HepG2 (cell line): ENCODE results near the gene ZNF276. TPM values are rescaled to one million over a fixed set of nuclear protein-coding genes. Genes with fewer than 3 reads are reported as not detected.
A peak's percentile ranks its signal among the peaks of the same experiment; 100 is the strongest.

Experiments
- ATAC-seq: fragments of 200-7000 bp; cut with Tn5 transposase; 3 replicates; pipeline ENCODE4 v1.9.1; 2020; ENCODE audit warnings: mild to moderate bottlenecking, moderate library complexity
- BruUV-seq: library from RNA; stranded (reverse); fragments of 400-500 nt; replicated peaks from 2 replicates; lab custom pipeline; 2021; lab: Mats Ljungman, UMichigan
- CTCF ChIA-PET: fragments of 300-600 bp; formaldehyde crosslinking; extraction: SDS; loops from one replicate; lab custom pipeline; 2021; ENCODE audit warnings: low total read pairs, inconsistent platforms, low intra/inter-chr PET ratio; lab: Yijun Ruan, JAX
- POLR2A ChIA-PET: fragments of 350-600 bp; sonication (Branson Sonifier 250); formaldehyde crosslinking; loops from one replicate; lab custom pipeline; 2020; ENCODE audit warnings: antibody characterized with exemption, inconsistent platforms; lab: Yijun Ruan, JAX
- DNase-seq: peaks from one replicate; pipeline ENCODE4 v3.0.0-alpha.2; 2015; ENCODE audit warnings: low spot score
- FAIRE-seq: peaks from 3 replicates; lab custom pipeline; 2011; peaks lifted over from hg19 to GRCh38; lab: Jason Lieb, UNC
- H2AFZ ChIP-seq: one replicate; pipeline ENCODE4 v1.6.1; 2011; ENCODE audit warnings: low read length, inconsistent platforms
- H3K27ac ChIP-seq: fragments of 300-600 bp; 3 replicates; pipeline ENCODE4 v1.8.0; 2011; ENCODE audit warnings: mixed run types, mild to moderate bottlenecking, mixed read lengths, low read length, inconsistent platforms; ENCODE audit not compliant: insufficient read depth; ENCODE audit errors: extremely low read length
- H3K27me3 ChIP-seq, 2 experiments: fragments of 200-600 bp in 1 of 2; 2 replicates in 1 of 2; 3 replicates in 1 of 2; pipeline versions ENCODE4 v1.6.0 to v1.8.0; 2011; ENCODE audit warnings: low read length in 2 of 2, mild to moderate bottlenecking in 2 of 2, moderate library complexity in 2 of 2, inconsistent platforms in 1 of 2; ENCODE audit not compliant: insufficient read depth in 2 of 2, control insufficient read depth in 1 of 2
- H3K36me3 ChIP-seq, 2 experiments: fragments of 200-600 bp in 1 of 2; replicated peaks in 1 of 2; 2 replicates in 1 of 2; 3 replicates in 1 of 2; pipeline versions ENCODE4 v1.5.1 to v1.8.0; 2011; ENCODE audit warnings: low read length in 2 of 2, inconsistent platforms in 1 of 2; ENCODE audit not compliant: insufficient read depth in 2 of 2, control insufficient read depth in 1 of 2
- H3K4me1 ChIP-seq: 2 replicates; pipeline ENCODE4 v1.5.1; 2012; ENCODE audit warnings: low read length, inconsistent platforms; ENCODE audit not compliant: insufficient read depth
- H3K4me2 ChIP-seq: 2 replicates; pipeline ENCODE4 v1.6.0; 2011; ENCODE audit warnings: low read depth, low read length, inconsistent platforms
- H3K4me3 ChIP-seq, 3 experiments: fragments of 200-600 bp in 1 of 3; sonication (generic), shearing (Covaris generic) in 1 of 3; replicated peaks in 1 of 3; 2 replicates each; pipeline ENCODE4 v1.5.1; 2011 to 2016; ENCODE audit warnings: low read length in 3 of 3, inconsistent platforms in 2 of 3, low read depth in 2 of 3, mild to moderate bottlenecking in 2 of 3, control low read depth in 1 of 3, mixed read lengths in 1 of 3; ENCODE audit not compliant: insufficient read depth in 1 of 3
- H3K79me2 ChIP-seq: one replicate; pipeline ENCODE4 v1.6.1; 2011; ENCODE audit warnings: low read length, inconsistent platforms; ENCODE audit not compliant: insufficient read depth
- H3K9ac ChIP-seq: 2 replicates; pipeline ENCODE4 v1.6.0; 2011; ENCODE audit warnings: mild to moderate bottlenecking, low read depth, low read length, inconsistent platforms; ENCODE audit not compliant: insufficient read depth
- H3K9me3 ChIP-seq: 2 replicates; pipeline ENCODE4 v1.5.1; 2012; ENCODE audit warnings: mild to moderate bottlenecking, low read length
- H4K20me1 ChIP-seq: 2 replicates; pipeline ENCODE4 v1.6.0; 2011; ENCODE audit warnings: inconsistent platforms, mild to moderate bottlenecking, low read length, moderate library complexity; ENCODE audit not compliant: insufficient read depth
- AGO2 ChIP-seq: fragments of 200-400 bp; formaldehyde crosslinking; optimal IDR thresholded peaks from 2 replicates; pipeline ENCODE3; 2017; ENCODE audit warnings: mild to moderate bottlenecking, low read depth, low read length, moderate library complexity
- ARHGAP35 ChIP-seq: sonication (generic); formaldehyde crosslinking; IDR thresholded peaks from 2 replicates; pipeline ENCODE4 v1.9.0; 2022; ENCODE audit warnings: mild to moderate bottlenecking, inconsistent platforms, moderate library complexity, missing genetic modification reagents, borderline replicate concordance
- EED ChIP-seq: sonication (generic); formaldehyde crosslinking; IDR thresholded peaks from 2 replicates; pipeline ENCODE4 v1.5.0; 2020; ENCODE audit warnings: mild to moderate bottlenecking, missing genetic modification reagents
- GABPB1 ChIP-seq: IDR thresholded peaks from 2 replicates; pipeline ENCODE4 v1.6.1; 2016; ENCODE audit warnings: mild to moderate bottlenecking, missing genetic modification reagents, moderate library complexity, missing compliant biosample characterization
- HOXA3 ChIP-seq: sonication (generic); formaldehyde crosslinking; IDR thresholded peaks from 2 replicates; pipeline ENCODE4 v1.5.0; 2020; ENCODE audit warnings: missing genetic modification reagents
- HOXD1 ChIP-seq: sonication (generic); formaldehyde crosslinking; IDR thresholded peaks from 2 replicates; pipeline ENCODE4 v1.5.0; 2020; ENCODE audit warnings: missing genetic modification reagents
- RBM39 ChIP-seq: fragments of 200-400 bp; formaldehyde crosslinking; IDR thresholded peaks from one replicate; pipeline ENCODE4 v1.6.1; 2018; ENCODE audit warnings: antibody characterized with exemption, mild to moderate bottlenecking, low read depth, low read length; ENCODE audit not compliant: poor library complexity, severe bottlenecking
- REL ChIP-seq: sonication (generic); formaldehyde crosslinking; conservative IDR thresholded peaks from 2 replicates; pipeline ENCODE4 v1.8.0; 2022; ENCODE audit warnings: mild to moderate bottlenecking, missing genetic modification reagents, moderate library complexity
- ZEB1 ChIP-seq: IDR thresholded peaks from 2 replicates; pipeline ENCODE4 v1.6.1; 2012; ENCODE audit warnings: mild to moderate bottlenecking, low read depth, inconsistent platforms; ENCODE audit not compliant: insufficient replicate concordance
- ZNF235 ChIP-seq: sonication (generic); formaldehyde crosslinking; IDR thresholded peaks from 2 replicates; pipeline ENCODE4 v1.8.1; 2023; ENCODE audit warnings: mild to moderate bottlenecking, missing genetic modification reagents, borderline replicate concordance
- ZNF841 ChIP-seq: sonication (generic); formaldehyde crosslinking; IDR thresholded peaks from 2 replicates; pipeline ENCODE4 v1.8.1; 2023; ENCODE audit warnings: missing genetic modification reagents, borderline replicate concordance
- WGBS: methylation state at CpG from one replicate; pipeline ENCODE4 v1.1.6; 2017; ENCODE audit warnings: low lambda C conversion rate; 5-methylcytosine and 5-hydroxymethylcytosine counted together
- in situ Hi-C: cut with HindIII; loops from 2 replicates; pipeline ENCODE4 v1.10.0; 2017; ENCODE audit warnings: low pct_unique_long_range_greater_than_20kb; ENCODE audit not compliant: extremely low pct_ligation_motif_present
- intact Hi-C: fragments of 100-400 bp; cut with micrococcal nuclease; formaldehyde crosslinking; loops from one replicate; pipeline ENCODE4 v1.10.0; 2022; ENCODE audit not compliant: unreplicated experiment
- polyA plus RNA-seq, 8 experiments: library from polyadenylated mRNA; depleted of rRNA in 3 of 8; stranded (reverse) in 7 of 8; unstranded in 1 of 8; fragments of >200 nt; fragmentation: Illumina TruSeq in 4 of 8; extraction: Trizol in 4 of 8; gene quantifications; 2 replicates each; pipeline versions ENCODE4 v1.2.1 to v1.2.3, GENCODE V29; 2011 to 2016; ENCODE audit warnings: low read depth in 4 of 8, missing spikeins in 1 of 8, mixed read lengths in 1 of 8; ENCODE audit not compliant: insufficient read depth in 1 of 8
- total RNA-seq, 5 experiments: library from RNA; depleted of rRNA; stranded (reverse); fragments of >200 nt; fragmentation: Illumina TruSeq; extraction: Trizol; gene quantifications; 2 replicates each; pipeline ENCODE4 v1.2.3, GENCODE V29; 2016; ENCODE audit warnings: low read depth in 1 of 5
- TF ChIP-seq, protein P1 (sequence below): sonication (generic); formaldehyde crosslinking; IDR thresholded peaks from 2 replicates; pipeline ENCODE4 v1.5.1; 2020; ENCODE audit warnings: mild to moderate bottlenecking, missing genetic modification reagents, moderate library complexity
- TF ChIP-seq, protein P2 (sequence below): IDR thresholded peaks from 2 replicates; pipeline ENCODE4 v1.6.1; 2016
- TF ChIP-seq, protein P3 (sequence below): sonication (generic); formaldehyde crosslinking; IDR thresholded peaks from 2 replicates; pipeline ENCODE4 v1.4.0; 2020; ENCODE audit warnings: missing genetic modification reagents

Gene ZNF276
- total and polyA plus RNA-seq, 2 of the 13 experiments (the other 11 are each of a cell fraction or from before 2014, with no cell fraction given): 17.7 to 18.0 TPM

DNA sequence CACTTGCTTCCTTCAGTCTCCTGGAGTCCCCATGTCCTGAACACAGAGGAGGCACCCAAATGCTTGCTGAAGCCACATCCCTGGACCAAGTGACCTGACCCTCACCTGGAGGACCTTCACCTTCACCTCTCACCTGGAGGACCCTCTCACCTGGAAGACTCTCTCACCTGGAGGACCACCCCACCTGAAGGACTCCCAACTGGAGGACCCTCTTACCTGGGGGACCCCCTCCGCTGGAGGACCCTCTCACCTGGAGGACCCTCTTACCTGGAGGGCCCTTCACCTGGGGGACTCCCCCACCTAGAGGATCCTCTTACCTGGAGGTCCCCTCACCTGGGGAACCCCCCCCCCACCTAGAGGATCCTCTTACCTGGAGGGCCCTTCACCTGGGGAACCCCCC, 35.4 kb upstream of the ZNF276 start (continued):
- TF ChIP-seq, protein P1, sequence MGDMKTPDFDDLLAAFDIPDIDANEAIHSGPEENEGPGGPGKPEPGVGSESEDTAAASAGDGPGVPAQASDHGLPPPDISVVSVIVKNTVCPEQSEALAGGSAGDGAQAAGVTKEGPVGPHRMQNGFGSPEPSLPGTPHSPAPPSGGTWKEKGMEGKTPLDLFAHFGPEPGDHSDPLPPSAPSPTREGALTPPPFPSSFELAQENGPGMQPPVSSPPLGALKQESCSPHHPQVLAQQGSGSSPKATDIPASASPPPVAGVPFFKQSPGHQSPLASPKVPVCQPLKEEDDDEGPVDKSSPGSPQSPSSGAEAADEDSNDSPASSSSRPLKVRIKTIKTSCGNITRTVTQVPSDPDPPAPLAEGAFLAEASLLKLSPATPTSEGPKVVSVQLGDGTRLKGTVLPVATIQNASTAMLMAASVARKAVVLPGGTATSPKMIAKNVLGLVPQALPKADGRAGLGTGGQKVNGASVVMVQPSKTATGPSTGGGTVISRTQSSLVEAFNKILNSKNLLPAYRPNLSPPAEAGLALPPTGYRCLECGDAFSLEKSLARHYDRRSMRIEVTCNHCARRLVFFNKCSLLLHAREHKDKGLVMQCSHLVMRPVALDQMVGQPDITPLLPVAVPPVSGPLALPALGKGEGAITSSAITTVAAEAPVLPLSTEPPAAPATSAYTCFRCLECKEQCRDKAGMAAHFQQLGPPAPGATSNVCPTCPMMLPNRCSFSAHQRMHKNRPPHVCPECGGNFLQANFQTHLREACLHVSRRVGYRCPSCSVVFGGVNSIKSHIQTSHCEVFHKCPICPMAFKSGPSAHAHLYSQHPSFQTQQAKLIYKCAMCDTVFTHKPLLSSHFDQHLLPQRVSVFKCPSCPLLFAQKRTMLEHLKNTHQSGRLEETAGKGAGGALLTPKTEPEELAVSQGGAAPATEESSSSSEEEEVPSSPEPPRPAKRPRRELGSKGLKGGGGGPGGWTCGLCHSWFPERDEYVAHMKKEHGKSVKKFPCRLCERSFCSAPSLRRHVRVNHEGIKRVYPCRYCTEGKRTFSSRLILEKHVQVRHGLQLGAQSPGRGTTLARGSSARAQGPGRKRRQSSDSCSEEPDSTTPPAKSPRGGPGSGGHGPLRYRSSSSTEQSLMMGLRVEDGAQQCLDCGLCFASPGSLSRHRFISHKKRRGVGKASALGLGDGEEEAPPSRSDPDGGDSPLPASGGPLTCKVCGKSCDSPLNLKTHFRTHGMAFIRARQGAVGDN: no peak
- peak; percentile 52 for TF ChIP-seq ZEB1
- TF ChIP-seq, protein P2, sequence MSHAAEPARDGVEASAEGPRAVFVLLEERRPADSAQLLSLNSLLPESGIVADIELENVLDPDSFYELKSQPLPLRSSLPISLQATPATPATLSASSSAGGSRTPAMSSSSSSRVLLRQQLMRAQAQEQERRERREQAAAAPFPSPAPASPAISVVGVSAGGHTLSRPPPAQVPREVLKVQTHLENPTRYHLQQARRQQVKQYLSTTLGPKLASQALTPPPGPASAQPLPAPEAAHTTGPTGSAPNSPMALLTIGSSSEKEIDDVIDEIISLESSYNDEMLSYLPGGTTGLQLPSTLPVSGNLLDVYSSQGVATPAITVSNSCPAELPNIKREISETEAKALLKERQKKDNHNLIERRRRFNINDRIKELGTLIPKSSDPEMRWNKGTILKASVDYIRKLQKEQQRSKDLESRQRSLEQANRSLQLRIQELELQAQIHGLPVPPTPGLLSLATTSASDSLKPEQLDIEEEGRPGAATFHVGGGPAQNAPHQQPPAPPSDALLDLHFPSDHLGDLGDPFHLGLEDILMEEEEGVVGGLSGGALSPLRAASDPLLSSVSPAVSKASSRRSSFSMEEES: no peak

DNA sequence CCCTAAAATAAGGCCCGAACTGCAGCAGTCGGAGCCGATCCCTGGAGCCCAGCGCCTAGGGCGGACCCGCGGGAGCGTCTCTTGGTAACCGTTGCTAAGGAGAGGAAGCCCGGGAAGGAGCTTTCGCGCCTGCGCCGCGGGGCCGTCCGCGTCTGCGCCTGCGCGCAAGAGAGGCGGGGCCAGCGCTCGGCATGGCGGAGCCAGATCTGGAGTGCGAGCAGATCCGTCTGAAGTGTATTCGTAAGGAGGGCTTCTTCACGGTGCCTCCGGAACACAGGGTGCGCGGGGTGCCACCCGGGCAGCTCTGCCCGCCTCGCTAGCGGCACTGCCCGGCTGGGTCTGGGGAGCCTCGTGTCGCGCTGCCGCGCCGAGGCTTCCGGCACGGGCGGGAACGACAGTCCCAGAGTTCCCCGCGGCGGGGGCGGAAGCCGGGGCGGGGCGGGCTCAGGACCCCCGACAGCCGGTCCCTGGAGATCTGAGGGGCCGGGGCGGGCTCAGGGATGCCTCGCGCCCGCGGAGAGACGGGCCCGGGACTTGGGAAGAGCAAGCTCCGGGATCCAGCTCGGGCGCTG, 34.7 kb upstream of the ZNF276 start, which contains the start of gene CDK10:
Gene CDK10, plus strand, starts transcription at position 170 of the 572 bp plus-strand sequence. Its CDS starts 22 bp downstream, at position 192.
- peak within 1 kb of the TSS; percentile 83 for H3K4me2 ChIP-seq
- no peaks in the 10 kb centered on the region for H3K27me3 ChIP-seq
- intact Hi-C loops: loop anchor here (2.0 kb wide), 2 partner anchors 14 to 16 kb away; partner anchors contain the start of gene SPATA2L
- no peak within 1 kb of the TSS for H2AFZ ChIP-seq
- 98% methylated on average over 40 of the region's 67 CpGs for WGBS
- peaks cover 15% of the 10 kb centered on the region for H3K9me3 ChIP-seq
- no peaks in the 10 kb centered on the region for H3K79me2 ChIP-seq
- FAIRE-seq: no peak
- POLR2A ChIA-PET: interaction anchor here (0.7 to 2.7 kb wide), 7 partner anchors 9 to 137 kb away, joined by 3 to 32 read pairs (median 4); partner anchors contain the start of genes CHMP1A and SPATA33
- TF ChIP-seq GABPB1 (CRISPR knock-in tag) (no peak), HOXD1 (0 out of 2 replicates have a peak, but pooled peaks have one; percentile 34), ZNF841 (CRISPR knock-in tag) (0 out of 2 replicates have a peak, but pooled peaks have one; percentile 6), ZNF235 (0 out of 2 replicates have a peak, but pooled peaks have one; percentile 38), AGO2 (peak; percentile 65), RBM39 (peak; percentile 40), ARHGAP35 (CRISPR knock-in tag) (0 out of 2 replicates have a peak, but pooled peaks have one; percentile 36), EED (no peak), HOXA3 (CRISPR knock-in tag) (peak; percentile 45; the same call in 1 of the 2 replicates), REL (0 out of 2 replicates have a peak, but pooled peaks have one; percentile 1)
- TF ChIP-seq, protein P3, sequence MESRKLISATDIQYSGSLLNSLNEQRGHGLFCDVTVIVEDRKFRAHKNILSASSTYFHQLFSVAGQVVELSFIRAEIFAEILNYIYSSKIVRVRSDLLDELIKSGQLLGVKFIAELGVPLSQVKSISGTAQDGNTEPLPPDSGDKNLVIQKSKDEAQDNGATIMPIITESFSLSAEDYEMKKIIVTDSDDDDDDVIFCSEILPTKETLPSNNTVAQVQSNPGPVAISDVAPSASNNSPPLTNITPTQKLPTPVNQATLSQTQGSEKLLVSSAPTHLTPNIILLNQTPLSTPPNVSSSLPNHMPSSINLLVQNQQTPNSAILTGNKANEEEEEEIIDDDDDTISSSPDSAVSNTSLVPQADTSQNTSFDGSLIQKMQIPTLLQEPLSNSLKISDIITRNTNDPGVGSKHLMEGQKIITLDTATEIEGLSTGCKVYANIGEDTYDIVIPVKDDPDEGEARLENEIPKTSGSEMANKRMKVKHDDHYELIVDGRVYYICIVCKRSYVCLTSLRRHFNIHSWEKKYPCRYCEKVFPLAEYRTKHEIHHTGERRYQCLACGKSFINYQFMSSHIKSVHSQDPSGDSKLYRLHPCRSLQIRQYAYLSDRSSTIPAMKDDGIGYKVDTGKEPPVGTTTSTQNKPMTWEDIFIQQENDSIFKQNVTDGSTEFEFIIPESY (CRISPR knock-in tag): peak; percentile 72
- TF ChIP-seq, all 625 proteins: peak for 9
- CTCF ChIA-PET: interaction anchor here (1.3 kb wide), 1 partner anchor 14 kb away, joined by 3 read pairs; no protein-coding TSS in a partner anchor
- in situ Hi-C loops: no loop called here
- peak within 1 kb of the TSS; percentile 71 for H3K9ac ChIP-seq
- peak within 1 kb of the TSS; percentile 22 to 50 (median 35); a peak in 5 of 6 replicates for H3K4me3 ChIP-seq
- DNase-seq: no peak
- H4K20me1 ChIP-seq: no peaks in the 10 kb centered on the region
- H3K36me3 ChIP-seq: no peaks in the 10 kb centered on the region
- H3K4me1 ChIP-seq: peaks cover 62% of the 10 kb centered on the region
- ATAC-seq: no peak
- peak within 1 kb of the TSS; percentile 89 for H3K27ac ChIP-seq
- BruUV-seq: TSS peak; percentile 50
